GM19240 (cell line): ENCODE results near the gene RHO.
"Not testable (repeated sequence)": the region's sequence is repeated elsewhere in the genome, so short reads cannot be mapped to it uniquely, and the experiment has no call there.

Source experiments
- DNase-seq: peaks from one replicate; pipeline ENCODE4 v3.0.0; 2011; ENCODE audit warnings: low spot score; ENCODE audit not compliant: insufficient read length

Gene RHO

DNA sequence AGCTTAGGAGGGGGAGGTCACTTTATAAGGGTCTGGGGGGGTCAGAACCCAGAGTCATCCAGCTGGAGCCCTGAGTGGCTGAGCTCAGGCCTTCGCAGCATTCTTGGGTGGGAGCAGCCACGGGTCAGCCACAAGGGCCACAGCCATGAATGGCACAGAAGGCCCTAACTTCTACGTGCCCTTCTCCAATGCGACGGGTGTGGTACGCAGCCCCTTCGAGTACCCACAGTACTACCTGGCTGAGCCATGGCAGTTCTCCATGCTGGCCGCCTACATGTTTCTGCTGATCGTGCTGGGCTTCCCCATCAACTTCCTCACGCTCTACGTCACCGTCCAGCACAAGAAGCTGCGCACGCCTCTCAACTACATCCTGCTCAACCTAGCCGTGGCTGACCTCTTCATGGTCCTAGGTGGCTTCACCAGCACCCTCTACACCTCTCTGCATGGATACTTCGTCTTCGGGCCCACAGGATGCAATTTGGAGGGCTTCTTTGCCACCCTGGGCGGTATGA is at the start of gene RHO:
Gene RHO, plus strand, starts transcription at position 51 of the 512 bp plus-strand sequence. Its CDS starts 95 bp downstream, at position 146.
- no peak for DNase-seq

GRCh38 chr3:129481225-129481765 is 47.1 kb upstream of the RHO start:
- not testable (repeated sequence) for DNase-seq

- no peak for DNase-seq
Measured at GRCh38 chr3:129481766-129482332, 46.6 kb upstream of the RHO start.

GRCh38 chr3:129482721-129483120 is 45.7 kb upstream of the RHO start:
- no peak for DNase-seq

DNA sequence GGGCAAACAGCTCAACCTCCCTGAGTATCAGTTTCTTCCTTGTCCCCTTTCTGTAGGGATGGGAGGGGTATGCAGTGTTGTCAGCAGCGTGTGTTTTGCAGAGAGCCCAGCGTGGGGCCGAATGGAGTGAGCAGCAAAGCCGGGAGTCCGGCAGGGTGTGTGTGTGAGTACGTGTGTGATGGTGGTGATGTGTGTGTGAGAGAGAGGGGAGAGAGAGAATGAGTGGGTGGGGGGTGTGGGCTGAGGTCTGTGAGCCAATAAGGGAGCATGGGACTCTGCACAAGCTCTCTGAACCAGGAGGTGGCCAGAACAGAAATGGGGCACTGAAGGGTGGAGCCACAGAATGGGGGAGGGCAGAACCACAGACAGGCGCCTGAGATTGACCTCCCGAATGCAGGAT is 44.6 kb upstream of the RHO start:
- no peak for DNase-seq

- DNase-seq = not testable (repeated sequence)
Measured at GRCh38 chr3:129485146-129485545, 43.3 kb upstream of the RHO start.

- DNase-seq = no peak
Measured at GRCh38 chr3:129485721-129486663, 42.4 kb upstream of the RHO start.

- DNase-seq = no peak
Measured at GRCh38 chr3:129486664-129487035, 41.8 kb upstream of the RHO start.

GRCh38 chr3:129487183-129487867 is 41.1 kb upstream of the RHO start:
- no peak for DNase-seq

- DNase-seq = not testable (repeated sequence)
Measured at GRCh38 chr3:129487868-129488335, 40.5 kb upstream of the RHO start.

DNA sequence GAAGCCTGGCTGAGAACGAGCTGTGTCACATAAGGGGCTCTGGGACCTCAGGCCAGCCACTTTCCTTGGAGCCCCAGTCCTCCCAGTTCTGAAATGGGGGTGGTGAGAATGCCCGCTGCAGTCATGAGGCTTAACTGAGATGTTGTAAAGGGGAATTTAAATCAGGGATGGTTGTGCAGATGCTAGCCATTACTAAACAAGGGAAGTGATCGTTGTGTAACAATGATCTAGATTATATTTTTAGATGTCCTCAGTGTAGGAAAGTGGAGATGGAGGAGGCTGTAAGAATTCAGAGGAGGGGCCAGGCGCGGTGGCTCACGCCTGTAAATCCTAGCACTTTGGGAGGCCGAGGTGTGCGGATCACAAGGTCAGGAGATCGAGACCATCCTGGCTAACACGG is 39.2 kb upstream of the RHO start:
- DNase-seq = not testable (repeated sequence)

- DNase-seq = peak; percentile 82
Measured at GRCh38 chr3:129490273-129490675, 38.2 kb upstream of the RHO start.

GRCh38 chr3:129491077-129491476 is 37.4 kb upstream of the RHO start:
- not testable (repeated sequence) for DNase-seq

DNA sequence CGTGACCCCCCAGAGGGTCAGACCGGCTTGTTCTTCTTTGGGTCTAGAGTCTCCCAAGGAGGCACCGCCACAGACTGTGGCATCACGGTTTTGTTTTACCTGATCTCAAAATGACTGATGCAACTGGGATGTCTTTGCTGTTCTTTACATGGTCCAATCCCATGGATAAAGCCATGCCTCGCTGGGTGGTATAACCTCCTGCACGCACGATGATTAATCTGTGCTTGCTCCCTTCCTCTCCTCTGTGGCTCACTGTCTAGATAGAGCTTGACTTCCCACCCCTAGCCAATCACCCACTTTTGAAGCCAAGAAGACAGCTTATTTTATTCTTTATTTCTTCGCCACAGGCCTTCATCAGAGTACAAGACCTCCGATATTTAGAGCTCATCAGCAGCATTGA is 36.6 kb upstream of the RHO start:
- no peak for DNase-seq

DNA sequence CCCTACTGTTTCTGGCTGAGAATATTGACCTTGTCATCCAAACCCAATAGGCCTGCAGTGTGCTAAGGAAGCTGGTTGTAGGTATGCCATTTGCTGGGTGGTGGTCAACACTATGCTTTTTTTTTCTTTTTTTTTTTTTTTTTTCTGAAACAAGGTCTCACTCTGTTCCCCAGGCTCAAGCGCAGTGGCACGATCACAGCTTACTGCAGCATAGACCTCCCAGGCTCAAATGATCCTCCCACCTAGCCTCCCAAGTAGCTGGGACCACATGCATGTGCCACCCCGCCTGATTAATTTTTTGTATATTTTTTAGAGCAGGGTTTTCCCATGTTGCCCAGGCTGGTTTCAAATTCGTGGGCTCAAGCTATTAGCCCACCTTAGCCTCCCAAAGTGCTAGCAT is 35.7 kb upstream of the RHO start:
- no peak for DNase-seq

- no peak for DNase-seq
Measured at GRCh38 chr3:129493206-129493605, 35.2 kb upstream of the RHO start.

DNA sequence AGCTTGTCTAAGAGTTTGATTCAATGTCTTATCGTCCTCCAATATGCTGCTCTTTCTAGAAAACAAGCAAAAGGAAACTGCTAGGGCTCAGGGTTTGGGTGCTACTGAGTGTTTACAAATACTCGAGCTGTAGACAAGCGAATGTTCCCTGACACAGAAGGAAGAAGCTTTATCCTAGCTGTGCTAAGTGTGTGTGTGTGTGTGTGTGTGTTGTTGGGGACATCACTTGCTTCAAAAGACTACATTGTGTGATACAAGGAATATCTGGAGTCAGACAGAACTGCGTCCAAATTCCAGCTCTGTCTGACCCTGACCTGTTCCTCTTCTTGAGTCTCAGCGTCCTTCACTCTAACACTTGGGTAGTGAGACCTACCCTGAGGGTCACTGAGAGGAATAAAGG is 33.9 kb upstream of the RHO start:
- DNase-seq = not testable (repeated sequence)

DNA sequence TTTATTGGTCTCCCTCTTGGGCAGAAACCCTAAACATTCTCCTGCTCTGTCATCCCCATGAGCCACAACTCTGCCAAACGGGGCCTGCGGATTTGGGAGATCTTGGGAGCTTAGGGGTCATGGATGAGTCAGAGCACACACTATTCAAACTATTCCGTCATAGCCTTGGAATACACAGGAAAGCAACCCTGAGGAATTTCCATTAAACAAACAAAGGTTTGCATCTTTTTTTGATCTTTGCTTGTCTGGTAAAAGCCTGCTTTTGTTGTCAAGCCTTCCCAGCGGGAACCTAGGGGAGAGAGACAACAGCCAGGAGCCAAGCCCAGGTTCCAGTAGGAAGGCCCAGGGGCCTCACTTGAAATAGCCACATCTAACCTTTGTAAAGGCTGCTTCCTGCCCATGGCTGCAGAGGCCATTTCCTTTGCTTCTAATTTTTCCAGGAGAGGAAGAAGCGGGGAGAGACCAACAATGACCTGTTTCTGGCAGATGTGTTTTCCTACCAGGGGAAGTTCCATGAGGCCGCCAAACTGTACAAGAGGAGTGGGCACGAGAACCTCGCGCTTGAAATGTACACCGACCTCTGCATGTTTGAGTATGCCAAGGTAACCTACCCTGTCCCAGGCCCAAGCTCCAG is 33.3 kb upstream of the RHO start:
- DNase-seq = not testable (repeated sequence)

DNA sequence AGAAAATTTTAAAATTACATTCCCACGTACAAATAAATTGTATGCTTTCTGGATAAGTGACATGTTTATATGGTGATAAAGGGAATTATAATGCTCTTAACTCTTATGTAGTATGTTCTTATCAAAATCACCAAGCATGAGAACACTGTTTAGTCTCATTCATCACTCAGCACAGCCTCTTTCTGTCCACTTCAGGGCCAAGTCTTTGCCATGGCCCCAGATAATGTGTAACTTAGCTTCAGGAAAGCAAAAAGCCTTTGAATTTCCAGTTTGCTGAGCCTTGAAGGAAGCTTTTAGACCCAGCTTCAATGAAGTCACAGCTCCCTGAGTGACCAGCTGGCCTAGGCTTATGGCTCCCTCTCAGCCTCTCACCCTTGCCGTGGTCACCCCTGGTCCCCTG is 30.6 kb upstream of the RHO start:
- not testable (repeated sequence) for DNase-seq

GRCh38 chr3:129498603-129499488 is 29.6 kb upstream of the RHO start:
- not testable (repeated sequence) for DNase-seq
